ENCODE measurements around the gene KLHL8.

DNA sequence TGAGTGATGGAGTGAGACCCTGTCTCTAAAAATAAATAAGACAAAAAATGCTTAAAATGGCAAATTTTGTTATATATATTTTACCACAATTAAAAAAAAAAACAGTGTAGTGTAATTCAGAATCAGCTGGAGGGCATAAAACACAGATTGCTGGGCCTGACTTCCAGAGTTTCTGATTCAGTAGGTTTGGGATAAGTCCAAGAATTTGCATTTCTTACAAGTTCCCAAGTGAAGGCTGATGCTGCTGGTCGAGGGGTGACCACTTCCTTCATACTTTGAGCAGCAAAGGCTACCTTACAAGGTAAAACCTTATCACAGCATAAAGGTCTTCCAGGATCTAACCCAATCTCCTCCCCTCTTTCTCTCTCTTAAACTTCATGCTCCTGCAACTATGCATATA, 40.7 kb downstream of the KLHL8 start:
- TF ChIP-seq CTCF (IDR thresholded peaks at IDR 0.05) (no peak), POLR2AphosphoS5 (IDR thresholded peaks at IDR 0.05) (no peak), EP300 (IDR thresholded peaks at IDR 0.05) (no peak)

Measured in stomach (tissue), 4 donors.